HG03064 (cell line): ENCODE results near the gene RASGRP3.
"Not testable (repeated sequence)": the region's sequence is repeated elsewhere in the genome, so short reads cannot be mapped to it uniquely, and the experiment has no call there.

Experiments used
- ATAC-seq: cut with Tn5 transposase; IDR thresholded peaks from one replicate; pipeline ENCODE4 v1.9.1; 2021; ENCODE audit warnings: low read depth; ENCODE audit not compliant: unreplicated experiment

The RASGRP3 gene

DNA sequence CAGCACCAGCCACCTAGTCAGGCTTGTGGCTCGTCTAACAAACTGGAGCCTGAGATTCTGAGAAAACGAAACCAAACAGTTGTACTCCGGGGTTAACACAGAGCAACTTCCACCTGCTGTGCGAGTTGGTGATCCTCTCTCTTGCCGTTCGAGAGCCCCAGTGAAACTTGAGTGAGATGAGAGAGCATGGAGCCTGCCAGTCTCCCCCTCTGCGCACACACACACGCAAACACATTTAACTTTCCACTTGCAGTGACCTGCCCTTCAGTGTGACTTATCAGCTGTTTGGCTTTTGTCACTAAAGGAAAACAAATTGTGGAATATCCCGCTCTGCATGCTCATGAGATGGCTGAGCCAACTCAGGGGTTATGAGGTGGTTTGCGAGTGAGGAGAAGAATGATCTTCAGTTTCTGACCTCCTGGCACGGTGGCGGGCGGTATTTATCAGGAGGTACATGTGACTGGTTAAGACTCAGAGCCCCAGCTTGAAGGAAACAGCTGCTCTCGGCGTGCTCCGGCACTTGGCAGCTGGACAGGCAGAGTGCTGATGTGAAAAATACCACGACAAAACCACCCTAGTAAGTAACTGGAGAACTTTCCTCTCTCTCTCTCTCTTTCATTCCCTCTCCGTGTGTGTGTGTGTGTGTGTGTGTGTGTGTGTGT lies at the start of gene RASGRP3:
Gene RASGRP3 (plus strand): TSS at position 519 of the 662 bp plus-strand sequence. CDS start 38,488 bp downstream, outside the sequence.
- ATAC-seq, result peak; percentile 46

DNA sequence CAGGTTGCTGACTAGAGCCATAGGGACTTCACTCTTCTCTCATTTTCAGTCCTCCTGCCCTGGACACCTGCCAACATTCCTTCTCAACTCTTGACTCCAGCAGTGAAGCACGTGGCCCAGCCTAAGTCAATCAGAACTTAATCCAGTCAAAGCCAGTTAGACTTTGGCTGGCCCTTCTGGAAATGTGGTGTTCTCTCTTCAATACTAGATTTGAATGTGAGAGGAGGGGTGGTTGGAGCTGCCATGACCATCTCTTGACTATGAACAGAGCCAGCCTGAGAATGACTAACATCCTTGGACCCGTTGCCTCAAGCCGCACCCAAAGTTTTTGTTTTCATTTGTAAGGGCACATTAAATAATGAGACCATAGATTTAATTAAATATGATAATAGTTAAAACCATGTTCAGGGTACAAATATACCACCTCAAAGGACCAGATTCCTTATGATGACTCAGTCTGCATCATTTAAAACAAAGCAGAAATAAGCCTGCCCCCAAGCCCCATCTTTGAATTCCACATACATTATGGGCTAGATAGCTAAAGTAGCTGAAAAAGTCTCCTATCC lies 49.7 kb upstream of the RASGRP3 start:
- no peak for ATAC-seq

- ATAC-seq, result no peak
Observed at GRCh38 chr2:33430077-33430476, 46.4 kb upstream of the RASGRP3 start.

- no peak for ATAC-seq
Observed at GRCh38 chr2:33430856-33431255, 45.6 kb upstream of the RASGRP3 start.

DNA sequence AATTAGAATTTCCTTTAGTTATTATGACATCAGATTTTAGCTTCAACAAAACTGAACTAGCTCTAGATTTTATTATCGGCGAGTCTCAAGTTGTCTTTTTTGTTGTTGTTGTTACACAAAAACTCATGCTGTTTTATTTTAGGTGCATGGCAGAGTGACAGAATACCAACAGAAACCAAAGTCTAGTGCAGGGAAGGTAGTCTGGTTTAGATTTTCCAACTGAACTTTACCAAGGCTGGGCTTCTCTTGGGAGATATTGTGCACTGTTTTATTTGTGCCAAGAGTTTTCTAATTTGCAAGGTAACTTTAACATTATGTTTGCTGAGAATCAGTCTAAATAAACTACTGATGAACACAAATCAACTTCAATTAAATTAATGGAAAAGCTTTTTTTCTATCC lies 43.6 kb upstream of the RASGRP3 start:
- ATAC-seq, result no peak

GRCh38 chr2:33433279-33434235 lies 42.9 kb upstream of the RASGRP3 start:
- no peak for ATAC-seq

DNA sequence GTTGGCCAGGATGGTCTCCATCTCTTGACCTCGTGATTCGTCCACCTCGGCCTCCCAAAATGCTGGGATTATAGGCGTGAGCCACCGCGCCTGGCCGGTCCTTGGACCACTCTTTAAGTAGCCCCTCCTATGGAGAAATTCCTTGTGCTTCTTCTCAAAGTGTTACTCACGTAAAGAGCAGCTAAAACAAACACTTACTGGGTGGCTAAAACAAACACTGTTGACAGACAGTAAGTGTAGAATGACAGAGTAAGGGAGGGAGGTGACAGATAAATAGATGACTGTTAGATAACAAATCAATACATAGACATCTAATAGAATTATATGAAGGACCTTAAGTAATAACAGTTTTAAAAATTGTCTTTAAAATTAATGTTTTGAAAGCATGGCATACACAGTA lies 40.9 kb upstream of the RASGRP3 start:
- no peak for ATAC-seq

DNA sequence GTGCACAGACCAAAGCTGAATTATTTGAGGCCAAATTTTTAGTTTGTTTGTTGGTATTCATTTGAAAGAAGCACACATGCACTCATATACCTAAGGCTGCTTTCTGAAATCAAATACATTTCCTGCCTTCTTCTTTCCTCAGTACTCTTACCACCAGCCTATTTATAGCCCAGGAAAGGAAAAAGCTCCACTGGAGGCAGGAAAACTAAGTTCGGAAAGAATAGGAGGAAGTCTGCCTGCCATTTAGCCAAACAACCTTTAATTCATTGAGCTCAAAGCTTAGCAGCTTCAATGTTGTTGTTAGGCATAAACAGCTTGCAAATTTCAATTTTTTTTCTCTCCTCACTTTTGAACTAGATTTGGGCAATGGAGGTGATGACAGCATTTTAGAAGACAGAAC lies 40.4 kb upstream of the RASGRP3 start:
- no peak for ATAC-seq

GRCh38 chr2:33437297-33437696 lies 39.2 kb upstream of the RASGRP3 start:
- ATAC-seq, result no peak

DNA sequence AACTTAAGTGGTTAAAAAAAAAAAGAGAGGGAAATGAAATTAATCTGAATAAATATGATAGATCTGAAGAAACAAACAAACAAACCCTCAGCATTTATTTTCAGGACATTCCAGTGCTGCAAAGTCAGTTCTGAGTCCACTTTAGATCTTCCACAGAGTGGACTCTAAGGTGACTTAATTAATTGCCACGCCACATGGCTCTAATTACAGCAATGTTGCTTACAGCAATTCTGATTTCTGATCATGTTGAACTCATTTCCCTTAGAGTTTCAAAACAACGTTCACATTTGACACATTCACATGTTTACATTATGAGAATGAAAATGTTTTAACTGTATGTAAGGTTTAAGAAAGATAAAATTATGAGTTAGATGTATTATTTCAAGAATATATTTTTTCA lies 38.6 kb upstream of the RASGRP3 start:
- no peak for ATAC-seq

DNA sequence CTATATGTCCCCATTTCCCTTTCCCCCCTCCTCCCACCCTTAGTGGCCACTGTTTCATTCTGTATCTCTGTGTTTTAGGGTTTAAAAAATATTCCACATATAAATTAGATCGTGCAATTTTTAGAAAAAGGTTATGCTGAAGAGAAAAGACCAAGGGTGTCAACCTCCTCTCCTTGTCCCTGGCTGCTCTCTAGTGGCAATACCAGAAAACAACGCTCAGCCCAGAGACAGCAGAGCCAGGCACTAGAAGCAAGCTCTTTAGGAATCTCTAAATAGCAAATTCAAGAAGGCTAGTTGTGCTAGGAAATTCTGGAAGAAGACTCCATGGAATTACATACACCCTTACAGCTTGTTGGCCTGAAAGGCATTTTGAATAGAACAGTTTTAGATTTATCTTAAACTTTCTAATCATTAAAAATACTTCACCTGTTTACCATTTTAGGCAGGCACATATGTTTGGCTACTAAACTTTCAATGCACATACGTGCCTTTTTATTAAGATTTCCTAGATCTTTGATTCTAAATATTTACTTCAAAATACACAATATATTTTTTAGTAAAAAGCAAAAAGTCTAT lies 35.1 kb upstream of the RASGRP3 start:
- ATAC-seq, result no peak

- ATAC-seq, result not testable (repeated sequence)
Observed at GRCh38 chr2:33442052-33442451, 34.4 kb upstream of the RASGRP3 start.

GRCh38 chr2:33442528-33443079 lies 33.8 kb upstream of the RASGRP3 start:
- ATAC-seq, result no peak

DNA sequence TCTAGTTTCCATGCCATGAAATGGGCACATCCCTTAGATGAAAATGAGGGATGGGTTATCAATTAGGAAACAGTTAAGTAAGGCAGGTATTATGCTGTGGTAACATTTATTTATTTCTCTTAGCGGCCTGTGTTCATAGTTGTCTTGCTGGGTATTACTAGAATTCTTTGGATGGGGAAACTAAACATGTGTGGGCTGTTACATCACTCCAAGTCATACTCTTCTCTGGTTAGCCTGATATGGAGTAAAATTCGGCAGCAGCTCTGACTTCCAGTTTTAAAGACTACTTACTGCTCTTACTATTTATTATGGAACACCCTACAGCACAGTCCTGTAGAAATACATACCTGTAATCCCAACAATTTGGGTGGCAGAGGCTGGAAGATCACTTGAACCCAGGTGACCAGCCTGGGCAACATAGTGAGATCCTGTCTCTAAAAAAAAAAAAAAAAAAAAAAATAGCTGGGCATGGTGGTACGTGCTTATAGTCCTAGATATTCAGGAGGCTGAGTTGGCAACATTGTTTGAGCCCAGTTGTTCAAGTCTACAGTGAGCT lies 33.1 kb upstream of the RASGRP3 start:
- ATAC-seq, result no peak

DNA sequence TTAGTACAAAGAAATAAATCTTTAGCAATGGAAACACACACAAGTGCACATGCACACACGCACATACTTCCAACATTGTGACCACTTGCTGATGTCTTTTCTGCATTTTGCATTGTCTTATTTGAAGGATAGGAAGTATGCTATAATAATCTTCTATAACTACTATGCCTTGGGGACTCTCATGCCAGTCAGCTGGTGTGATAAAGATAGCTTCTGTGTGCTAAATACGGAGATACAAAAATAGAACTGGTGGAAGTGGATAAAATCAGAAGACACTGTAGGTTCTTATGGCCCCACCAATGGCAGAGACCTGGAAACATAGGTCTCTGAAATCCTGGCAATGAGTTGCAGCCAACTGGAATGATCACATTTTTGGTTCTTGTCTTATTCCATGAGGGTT lies 31.5 kb upstream of the RASGRP3 start:
- ATAC-seq, result no peak

GRCh38 chr2:33448220-33448899 lies 28.1 kb upstream of the RASGRP3 start:
- ATAC-seq, result no peak

DNA sequence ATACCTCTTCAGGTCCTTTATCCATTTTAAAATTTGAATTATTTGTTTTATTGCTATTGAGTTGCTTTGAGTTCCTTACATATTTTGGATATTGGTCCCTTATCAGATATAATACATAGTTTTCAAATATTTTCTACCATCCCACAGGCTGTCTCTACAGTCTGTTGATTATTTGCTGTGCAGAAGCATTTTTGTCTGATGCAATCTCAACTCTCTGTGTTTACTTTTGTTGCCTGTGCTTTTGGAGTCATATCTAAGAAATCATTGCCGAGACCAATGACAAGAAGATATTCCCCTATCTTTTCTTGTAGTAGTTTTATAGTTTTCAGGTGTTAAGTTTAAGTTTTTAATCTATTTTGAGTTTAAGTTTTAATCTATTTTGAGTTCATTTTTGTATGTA lies 25.2 kb upstream of the RASGRP3 start:
- ATAC-seq, result no peak

DNA sequence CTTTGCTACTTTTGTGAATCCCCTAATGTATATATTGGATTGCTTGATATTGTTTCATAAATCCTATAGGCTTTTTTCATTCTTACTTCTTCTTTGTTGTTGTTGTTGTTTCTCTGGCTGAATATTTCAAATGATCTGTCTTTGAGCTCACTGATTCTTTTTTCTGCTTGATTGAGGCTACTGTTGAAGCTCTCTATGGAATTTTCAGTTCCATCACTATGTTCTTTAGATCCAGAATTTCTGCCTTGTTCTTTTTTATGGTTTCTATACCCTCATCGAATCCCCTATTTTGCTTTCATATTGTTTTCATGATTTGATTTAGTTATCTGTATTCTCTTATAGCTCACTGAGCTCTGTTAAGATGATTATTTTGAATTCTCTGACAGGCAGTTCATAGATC lies 24.6 kb upstream of the RASGRP3 start:
- no peak for ATAC-seq

- ATAC-seq, result no peak
Observed at GRCh38 chr2:33452545-33452944, 23.9 kb upstream of the RASGRP3 start.

GRCh38 chr2:33453905-33454479 lies 22.5 kb upstream of the RASGRP3 start:
- no peak for ATAC-seq
